HG03066 (cell line): ENCODE data around the gene LRMDA.

Source experiments
- ATAC-seq: cut with Tn5 transposase; IDR thresholded peaks from one replicate; pipeline ENCODE4 v1.9.1; 2021; ENCODE audit warnings: low read depth; ENCODE audit not compliant: unreplicated experiment

LRMDA gene

GRCh38 chr10:75688506-75689300 is 257.3 kb downstream of the LRMDA start:
- no peak for ATAC-seq

- ATAC-seq = no peak
Observed at GRCh38 chr10:75693489-75693888, 262.1 kb downstream of the LRMDA start.

DNA sequence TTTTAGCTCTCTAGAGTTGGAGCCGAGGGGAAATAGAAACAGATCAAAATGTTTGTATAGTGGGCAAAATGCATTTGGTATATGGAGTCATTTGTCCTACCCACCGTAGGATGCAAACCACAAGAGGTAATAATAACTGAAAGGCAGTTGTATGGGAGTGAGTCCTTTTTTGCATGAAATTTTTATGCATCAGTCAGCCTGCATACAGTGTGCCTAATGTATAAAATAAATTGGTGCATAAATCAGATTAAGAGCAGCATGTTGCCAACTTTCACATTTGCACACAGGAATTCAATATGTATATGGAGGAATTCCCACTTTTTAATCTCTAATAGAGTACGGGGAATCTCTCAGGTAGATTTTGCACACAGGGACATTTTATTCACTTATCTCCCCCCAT is 262.8 kb downstream of the LRMDA start:
- ATAC-seq = no peak

GRCh38 chr10:75694790-75695189 is 263.4 kb downstream of the LRMDA start:
- no peak for ATAC-seq

DNA sequence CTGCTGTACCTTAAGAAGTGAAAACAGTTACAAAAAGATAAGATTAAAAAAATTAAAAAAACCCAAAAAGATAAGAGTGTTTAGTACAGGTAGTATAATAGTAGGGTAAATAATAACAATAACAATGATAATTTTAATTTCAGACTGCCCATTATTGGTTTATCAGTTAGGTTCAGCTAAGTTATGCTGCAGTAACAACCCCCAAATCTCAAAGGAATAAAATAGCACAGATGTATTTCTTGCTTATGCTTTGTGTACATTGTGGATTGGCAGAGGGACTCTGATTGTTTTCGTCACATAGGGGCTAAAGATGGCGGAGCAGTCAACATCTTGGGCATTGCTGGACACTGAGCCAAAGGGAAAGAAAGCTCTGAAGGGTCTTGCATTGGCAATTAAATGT is 264.6 kb downstream of the LRMDA start:
- no peak for ATAC-seq

DNA sequence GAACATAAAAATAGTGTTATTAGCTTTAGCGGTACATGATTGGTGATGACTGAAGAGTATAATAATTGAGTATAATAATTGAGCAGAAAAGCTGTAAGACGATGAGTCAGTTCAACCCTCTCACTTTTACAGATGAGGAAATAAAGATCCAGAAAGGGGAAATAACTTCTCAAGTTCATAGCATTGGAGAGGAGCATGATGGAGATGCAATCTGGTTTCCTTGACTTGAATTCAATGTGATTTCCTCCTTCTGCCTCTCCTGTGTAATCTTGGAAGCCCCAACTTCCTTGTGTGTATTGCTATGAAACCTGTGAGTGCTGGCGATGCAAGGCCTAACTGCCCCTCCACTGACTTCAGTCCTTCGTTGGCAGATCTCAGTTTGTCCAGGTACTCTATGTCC is 265.1 kb downstream of the LRMDA start:
- no peak for ATAC-seq

GRCh38 chr10:75703191-75703854 is 271.9 kb downstream of the LRMDA start:
- no peak for ATAC-seq

DNA sequence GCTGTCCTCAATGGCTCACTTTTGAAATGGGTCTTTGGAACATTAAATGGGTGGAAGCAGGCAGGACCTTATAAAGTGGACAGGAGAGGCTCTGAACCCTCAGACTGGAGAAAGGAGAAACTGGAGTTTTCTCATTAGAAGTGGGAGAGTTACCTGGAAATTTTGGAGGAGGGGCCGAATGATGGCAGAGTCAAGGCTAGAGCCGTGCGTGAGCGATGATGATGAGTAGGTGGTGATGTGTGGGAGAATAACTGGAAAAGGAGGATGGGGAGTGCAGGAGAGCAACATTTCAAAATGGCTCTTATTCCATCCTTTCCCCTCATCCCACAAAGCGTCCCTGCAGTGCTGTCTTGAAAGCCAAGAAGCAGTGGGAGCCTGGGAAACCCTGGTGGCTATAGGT is 274.0 kb downstream of the LRMDA start:
- no peak for ATAC-seq

DNA sequence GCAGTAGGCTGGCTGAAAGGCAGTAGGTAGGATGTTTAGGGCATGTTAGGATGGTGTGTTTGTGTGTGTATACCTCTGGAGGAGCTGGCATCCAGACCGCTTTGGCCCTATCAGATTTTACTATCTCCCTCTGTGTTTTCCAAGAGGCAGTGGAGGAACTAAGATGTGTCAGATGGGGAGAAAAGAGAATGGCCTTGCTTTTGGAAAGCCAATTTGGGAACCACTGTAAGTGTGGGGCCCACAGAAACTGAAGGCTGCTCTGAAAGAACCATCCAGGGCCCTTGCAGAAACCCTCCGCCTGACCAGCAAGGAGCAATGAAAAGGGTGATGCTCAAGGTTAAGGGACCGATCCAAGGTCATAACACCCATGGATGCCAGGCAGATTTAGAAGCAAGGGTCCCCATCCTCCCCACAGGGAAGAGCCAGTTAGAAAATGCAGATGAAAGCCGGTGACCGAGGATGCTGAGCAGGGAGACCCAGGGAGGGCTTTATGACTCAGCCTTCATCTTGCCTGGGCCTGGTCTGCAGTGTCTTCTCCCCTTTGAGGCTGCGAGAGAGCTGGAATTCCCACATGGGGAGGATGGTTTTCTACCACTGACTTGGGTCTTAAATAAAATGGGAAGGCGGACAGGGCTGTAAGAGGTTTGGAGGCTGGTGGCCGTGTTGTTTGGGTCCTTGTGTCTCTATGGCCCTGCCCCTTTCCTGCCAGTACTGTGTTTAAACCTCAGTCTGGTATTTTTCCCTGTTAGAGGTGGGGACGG is 275.8 kb downstream of the LRMDA start:
- ATAC-seq = no peak

DNA sequence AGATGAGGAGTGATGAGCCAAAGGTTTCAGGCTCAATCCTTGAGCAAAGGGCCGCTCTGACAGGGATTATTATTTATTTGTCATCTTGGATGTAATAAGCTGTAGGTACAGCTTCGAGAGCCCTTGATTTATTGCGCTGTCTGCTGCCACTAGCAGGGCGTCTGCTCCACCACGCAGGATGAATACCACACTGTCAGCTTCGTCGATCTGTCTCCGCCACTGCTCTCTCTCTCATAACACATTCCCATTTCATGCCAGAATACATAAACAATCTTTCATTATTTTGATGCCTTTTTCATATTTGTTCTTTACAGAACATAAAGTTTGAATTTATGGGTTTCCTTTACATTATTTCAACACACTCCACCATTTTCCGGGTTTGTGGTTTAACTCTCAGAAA is 276.6 kb downstream of the LRMDA start:
- ATAC-seq = no peak

DNA sequence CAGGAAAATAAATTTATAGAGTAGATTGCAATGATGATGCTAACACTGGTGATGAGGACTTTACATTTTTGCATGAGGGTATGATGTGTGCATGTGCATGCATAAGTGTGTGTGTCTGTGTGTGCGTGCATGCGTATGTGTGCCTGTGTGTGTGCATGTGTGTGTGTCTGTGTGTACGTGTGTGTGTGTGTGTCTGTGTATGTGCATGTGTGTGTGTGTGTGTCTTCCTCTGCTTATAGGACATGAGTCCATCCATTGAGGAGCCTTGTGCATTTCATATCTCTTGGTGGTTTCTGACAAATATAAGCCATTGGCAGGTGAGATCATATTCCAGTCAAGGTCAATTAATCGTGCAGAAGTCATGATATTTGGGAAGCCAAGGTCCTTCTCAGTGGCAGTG is 277.8 kb downstream of the LRMDA start:
- ATAC-seq = no peak

DNA sequence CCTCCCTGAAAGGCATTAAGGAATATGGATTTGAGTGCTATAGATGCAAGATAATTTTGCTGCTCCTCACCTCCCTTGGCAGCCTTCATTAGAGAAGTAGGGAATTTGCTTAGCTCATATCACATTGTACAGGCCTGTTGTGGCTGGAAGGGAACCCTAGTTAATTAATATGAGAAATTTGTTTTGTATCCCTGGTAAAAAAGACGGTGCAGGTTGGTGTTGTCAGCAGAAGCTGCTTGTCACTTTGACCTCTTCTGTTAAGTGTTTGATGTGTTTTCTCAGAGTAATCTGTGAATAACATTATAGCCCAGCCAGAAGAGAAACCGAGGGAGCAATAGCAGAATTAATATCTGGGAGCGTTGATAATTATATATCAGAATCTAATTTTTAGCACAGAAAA is 278.4 kb downstream of the LRMDA start:
- ATAC-seq = no peak

GRCh38 chr10:75712242-75712880 is 280.9 kb downstream of the LRMDA start:
- no peak for ATAC-seq

GRCh38 chr10:75716506-75716905 is 285.1 kb downstream of the LRMDA start:
- no peak for ATAC-seq

DNA sequence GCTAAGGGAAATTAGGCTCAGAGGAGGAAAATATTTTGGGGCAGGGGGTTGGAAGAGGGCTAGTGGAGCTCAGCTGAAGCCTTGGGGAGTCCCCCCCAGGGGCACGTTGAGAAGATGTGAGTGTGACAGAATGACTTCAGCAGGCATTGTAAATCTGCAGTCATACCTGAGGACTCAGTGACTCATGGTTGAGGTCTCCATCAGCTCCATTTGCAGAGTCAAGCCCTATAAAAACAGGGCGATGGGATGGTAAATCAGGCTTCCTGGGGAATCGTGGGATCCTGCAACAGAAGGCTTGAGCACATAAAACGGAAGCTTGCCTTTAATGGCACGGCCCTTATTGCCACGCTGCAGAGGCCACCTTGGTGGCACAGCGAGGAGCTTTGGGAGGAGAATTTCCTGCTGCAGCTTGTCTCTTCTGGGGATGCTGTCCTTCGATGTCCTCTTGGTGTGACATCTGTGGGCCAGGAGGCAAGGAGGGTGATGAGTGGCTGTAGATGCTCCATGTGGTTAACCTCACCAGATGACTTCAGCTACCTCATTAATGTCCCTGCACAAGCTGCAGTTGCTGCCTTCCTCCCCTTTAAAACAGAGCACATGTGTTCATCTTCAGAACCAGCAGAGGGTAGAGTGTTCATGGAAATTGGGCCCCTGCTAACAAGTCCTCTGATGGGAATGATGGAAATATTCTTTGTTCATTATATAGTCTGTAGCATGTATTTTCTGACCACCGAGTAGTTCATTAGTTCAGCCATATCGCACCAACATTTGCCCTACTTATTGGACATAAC is 285.9 kb downstream of the LRMDA start:
- ATAC-seq = no peak

DNA sequence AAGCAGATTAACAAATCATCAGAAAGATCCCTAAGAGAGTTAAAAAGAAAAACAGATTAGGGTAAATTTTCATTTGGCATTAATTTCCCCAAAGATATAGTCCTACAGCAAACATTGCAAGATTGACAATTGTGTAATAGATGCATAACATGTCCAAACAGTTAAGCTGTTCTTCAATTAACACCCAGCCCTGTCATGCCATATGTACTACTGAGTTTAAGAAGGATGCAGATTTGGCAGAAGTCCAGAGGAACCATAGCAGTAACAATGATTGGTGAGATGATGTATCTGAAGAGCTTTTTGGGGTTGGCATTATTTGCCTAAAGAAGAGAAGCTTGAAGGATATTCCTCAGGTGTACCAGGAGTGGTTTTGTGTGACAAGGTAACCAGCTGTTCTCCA is 287.6 kb downstream of the LRMDA start:
- ATAC-seq = no peak

GRCh38 chr10:75720157-75720556 is 288.7 kb downstream of the LRMDA start:
- ATAC-seq = no peak

DNA sequence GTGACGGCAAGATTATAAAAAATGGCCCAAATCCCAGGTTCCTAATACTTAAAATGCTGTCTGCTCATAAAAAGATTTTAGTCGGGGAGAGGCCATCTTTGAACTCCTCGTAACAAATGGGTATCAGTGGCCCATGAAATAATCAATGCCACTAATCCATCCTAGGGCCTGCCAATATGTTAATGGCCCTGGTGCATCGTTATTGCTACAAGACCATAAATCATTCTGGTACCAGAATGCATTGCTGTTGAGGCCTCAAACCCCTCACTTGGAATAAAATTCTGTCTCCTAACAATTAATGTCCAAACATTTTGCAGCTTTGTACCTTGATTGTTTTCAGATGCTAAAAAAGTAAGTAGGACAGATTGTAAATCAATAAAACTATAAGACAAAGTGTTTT is 290.6 kb downstream of the LRMDA start:
- ATAC-seq = no peak

DNA sequence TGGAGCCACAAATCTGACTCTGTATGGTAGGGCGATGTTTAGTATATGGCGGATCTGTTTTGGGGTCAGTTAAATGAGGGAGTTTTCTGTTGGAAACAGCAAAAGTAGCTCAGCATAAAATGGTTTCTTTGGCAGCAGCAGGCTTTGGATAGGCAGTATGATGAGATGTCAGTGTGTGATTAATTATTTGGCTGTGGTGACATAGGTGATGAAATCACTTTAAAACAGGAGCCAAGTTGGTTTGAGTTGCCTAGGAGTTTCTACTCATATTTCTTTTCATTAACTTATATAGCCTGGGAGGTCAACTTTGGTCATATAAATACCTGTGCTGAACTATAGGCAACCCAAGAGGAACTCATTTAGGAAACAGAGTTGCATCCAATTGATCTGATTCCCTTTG is 291.2 kb downstream of the LRMDA start:
- no peak for ATAC-seq

GRCh38 chr10:75723319-75723980 is 292.0 kb downstream of the LRMDA start:
- no peak for ATAC-seq
